HG02642 (cell line): ENCODE data around the gene MEP1B.
"Not testable (repeated sequence)": the region's sequence is repeated elsewhere in the genome, so short reads cannot be mapped to it uniquely, and the experiment has no call there.

Source experiments
- ATAC-seq: cut with Tn5 transposase; IDR thresholded peaks from one replicate; pipeline ENCODE4 v1.9.1; 2021; ENCODE audit warnings: mild to moderate bottlenecking; ENCODE audit not compliant: unreplicated experiment, poor library complexity

Gene MEP1B

GRCh38 chr18:32208023-32208422, 18.2 kb downstream of the MEP1B start:
- no peak for ATAC-seq

- no peak for ATAC-seq
These were observed 18.7 kb downstream of the MEP1B start for GRCh38 chr18:32208577-32208976.

- ATAC-seq: no peak
These were observed 20.0 kb downstream of the MEP1B start for GRCh38 chr18:32209685-32210445.

- no peak for ATAC-seq
These were observed 23.9 kb downstream of the MEP1B start for GRCh38 chr18:32213693-32214092.

- no peak for ATAC-seq
These were observed 26.6 kb downstream of the MEP1B start for GRCh38 chr18:32216390-32216789.

- ATAC-seq: no peak
These were observed 29.7 kb downstream of the MEP1B start for GRCh38 chr18:32219431-32220018.

- not testable (repeated sequence) for ATAC-seq
These were observed 43.5 kb downstream of the MEP1B start for GRCh38 chr18:32233348-32233747.

- ATAC-seq: no peak
These were observed 47.2 kb downstream of the MEP1B start for GRCh38 chr18:32237049-32237448.

GRCh38 chr18:32238635-32239268, 48.9 kb downstream of the MEP1B start:
- no peak for ATAC-seq

- no peak for ATAC-seq
These were observed 52.6 kb downstream of the MEP1B start for GRCh38 chr18:32242395-32242794.

- no peak for ATAC-seq
These were observed 53.5 kb downstream of the MEP1B start for GRCh38 chr18:32243358-32243757.

- ATAC-seq: no peak
These were observed 55.0 kb downstream of the MEP1B start for GRCh38 chr18:32244881-32245280.

- no peak for ATAC-seq
These were observed 59.5 kb downstream of the MEP1B start for GRCh38 chr18:32249147-32249929.

- no peak for ATAC-seq
These were observed 61.6 kb downstream of the MEP1B start for GRCh38 chr18:32251466-32251865.

GRCh38 chr18:32252141-32252860, 62.5 kb downstream of the MEP1B start:
- ATAC-seq: no peak

GRCh38 chr18:32255570-32255969, 65.7 kb downstream of the MEP1B start:
- ATAC-seq: no peak

GRCh38 chr18:32257084-32257785, 67.4 kb downstream of the MEP1B start:
- ATAC-seq: no peak

- ATAC-seq: no peak
These were observed 68.3 kb downstream of the MEP1B start for GRCh38 chr18:32258148-32258547.

GRCh38 chr18:32258558-32259204, 68.8 kb downstream of the MEP1B start:
- ATAC-seq: no peak
